WTC11 (cell line): Measurements from ENCODE around the gene GNA14. TPM values are rescaled to one million over a fixed set of nuclear protein-coding genes. Genes with fewer than 3 reads are reported as not detected.

ENCODE experiments used
- ATAC-seq: fragments of 200-7000 bp; cut with Tn5 transposase; 2 replicates; pipeline ENCODE4 v1.10.0; 2021; ENCODE audit warnings: mild to moderate bottlenecking, moderate library complexity
- CTCF ChIA-PET: fragments of 300-600 bp; sonication (Branson Sonifier 250); formaldehyde crosslinking; loops from one replicate; lab custom pipeline; 2021; ENCODE audit warnings: antibody characterized with exemption; lab: Charles Lee
- POLR2A ChIA-PET: fragments of 350-600 bp; sonication (Branson Sonifier 250); formaldehyde crosslinking; loops from one replicate; lab custom pipeline; 2021; ENCODE audit warnings: antibody characterized with exemption; lab: Charles Lee
- DNase-seq: peaks from one replicate; pipeline ENCODE4 v3.0.0; 2021; ENCODE audit warnings: low spot score
- H3K27ac Mint-ChIP-seq: 2 replicates; pipeline ENCODE4 v1.8.0; 2021; ENCODE audit warnings: mixed read lengths
- H3K27me3 Mint-ChIP-seq: 2 replicates; pipeline ENCODE4 v1.8.0; 2021; ENCODE audit warnings: low read depth, mild to moderate bottlenecking, moderate library complexity, mixed read lengths
- H3K36me3 Mint-ChIP-seq: 2 replicates; pipeline ENCODE4 v1.8.0; 2021; ENCODE audit warnings: mixed read lengths
- H3K4me1 Mint-ChIP-seq: 2 replicates; pipeline ENCODE4 v1.8.0; 2022; ENCODE audit warnings: mixed read lengths
- H3K4me3 Mint-ChIP-seq: 2 replicates; pipeline ENCODE4 v1.8.0; 2021; ENCODE audit warnings: mild to moderate bottlenecking, moderate library complexity, mixed read lengths
- H3K9me3 Mint-ChIP-seq: 2 replicates; pipeline ENCODE4 v1.8.0; 2021; ENCODE audit warnings: mixed read lengths
- AFF4 ChIP-seq: sonication (generic); formaldehyde crosslinking; IDR thresholded peaks from 2 replicates; pipeline ENCODE4 v1.8.1; 2023; ENCODE audit warnings: mild to moderate bottlenecking, missing genetic modification reagents, borderline replicate concordance
- ARID4B ChIP-seq: sonication (generic); formaldehyde crosslinking; IDR thresholded peaks from 2 replicates; pipeline ENCODE4 v1.8.0; 2023; ENCODE audit warnings: missing genetic modification reagents, mild to moderate bottlenecking, borderline replicate concordance
- ATF3 ChIP-seq: sonication (generic); formaldehyde crosslinking; conservative IDR thresholded peaks from 2 replicates; pipeline ENCODE4 v1.8.1; 2022; ENCODE audit warnings: mild to moderate bottlenecking, missing genetic modification reagents
- E2F4 ChIP-seq: sonication (generic); formaldehyde crosslinking; IDR thresholded peaks from 2 replicates; pipeline ENCODE4 v1.8.1; 2022; ENCODE audit warnings: low read depth, mild to moderate bottlenecking, moderate library complexity, missing genetic modification reagents, borderline replicate concordance
- ELF4 ChIP-seq: sonication (generic); formaldehyde crosslinking; IDR thresholded peaks from 2 replicates; pipeline ENCODE4 v1.8.1; 2022; ENCODE audit warnings: low read depth, mild to moderate bottlenecking, moderate library complexity, missing genetic modification reagents
- EMX1 ChIP-seq: fragments of 250-450 bp; sonication (Bioruptor Pico); IDR thresholded peaks from 2 replicates; pipeline ENCODE4 v1.8.0; 2021; ENCODE audit warnings: mild to moderate bottlenecking
- ERG ChIP-seq: fragments of 250-450 bp; sonication (Bioruptor Pico); IDR thresholded peaks from 2 replicates; pipeline ENCODE4 v1.8.0; 2021; ENCODE audit warnings: mild to moderate bottlenecking
- GABPB1 ChIP-seq: sonication (generic); formaldehyde crosslinking; IDR thresholded peaks from 2 replicates; pipeline ENCODE4 v1.8.1; 2023; ENCODE audit warnings: mild to moderate bottlenecking, missing genetic modification reagents
- HMGA2 ChIP-seq: fragments of 250-450 bp; sonication (Bioruptor Pico); IDR thresholded peaks from 2 replicates; pipeline ENCODE4 v1.4.0; 2021; ENCODE audit warnings: mild to moderate bottlenecking, moderate library complexity
- JAZF1 ChIP-seq: fragments of 250-450 bp; sonication (Bioruptor Pico); IDR thresholded peaks from 2 replicates; pipeline ENCODE4 v1.9.0; 2021; ENCODE audit warnings: moderate library complexity, mild to moderate bottlenecking, inconsistent platforms
- NFYB ChIP-seq: sonication (generic); formaldehyde crosslinking; conservative IDR thresholded peaks from 2 replicates; pipeline ENCODE4 v1.8.0; 2022; ENCODE audit warnings: low read depth, missing genetic modification reagents
- NR1H2 ChIP-seq: sonication (generic); formaldehyde crosslinking; IDR thresholded peaks from 2 replicates; pipeline ENCODE4 v1.9.0; 2021; ENCODE audit warnings: mild to moderate bottlenecking, moderate library complexity, missing genetic modification reagents
- SMAD4 ChIP-seq: sonication (generic); formaldehyde crosslinking; IDR thresholded peaks from 2 replicates; pipeline ENCODE4 v1.8.0; 2022; ENCODE audit warnings: mild to moderate bottlenecking, missing genetic modification reagents
- TEAD4 ChIP-seq: sonication (generic); formaldehyde crosslinking; IDR thresholded peaks from 2 replicates; pipeline ENCODE4 v1.8.0; 2022; ENCODE audit warnings: mild to moderate bottlenecking, missing genetic modification reagents
- ZNF121 ChIP-seq: sonication (generic); formaldehyde crosslinking; IDR thresholded peaks from 2 replicates; pipeline ENCODE4 v1.8.0; 2023; ENCODE audit warnings: missing genetic modification reagents
- ZNF263 ChIP-seq: sonication (generic); formaldehyde crosslinking; IDR thresholded peaks from 2 replicates; pipeline ENCODE4 v1.8.1; 2022; ENCODE audit warnings: low read depth, mild to moderate bottlenecking, moderate library complexity, missing genetic modification reagents
- ZNF425 ChIP-seq: fragments of 250-450 bp; sonication (Bioruptor Pico); conservative IDR thresholded peaks from 2 replicates; pipeline ENCODE4 v1.9.0; 2021; ENCODE audit warnings: mild to moderate bottlenecking
- ZSCAN18 ChIP-seq: fragments of 250-450 bp; sonication (Bioruptor Pico); IDR thresholded peaks from 2 replicates; pipeline ENCODE4 v2.1.2; 2022; ENCODE audit warnings: mild to moderate bottlenecking, moderate library complexity
- total RNA-seq: library from RNA; stranded (reverse); gene quantifications from 3 replicates; pipeline ENCODE4 v1.2.3, GENCODE V29; 2021
- TF ChIP-seq, protein P1 (sequence below): fragments of 250-450 bp; sonication (Bioruptor Pico); IDR thresholded peaks from 2 replicates; pipeline ENCODE4 v1.9.0; 2021; ENCODE audit warnings: moderate library complexity, mild to moderate bottlenecking, inconsistent platforms, borderline replicate concordance

Gene GNA14
- total RNA-seq, 1 experiment from 2014 or later: 26.7 TPM

DNA sequence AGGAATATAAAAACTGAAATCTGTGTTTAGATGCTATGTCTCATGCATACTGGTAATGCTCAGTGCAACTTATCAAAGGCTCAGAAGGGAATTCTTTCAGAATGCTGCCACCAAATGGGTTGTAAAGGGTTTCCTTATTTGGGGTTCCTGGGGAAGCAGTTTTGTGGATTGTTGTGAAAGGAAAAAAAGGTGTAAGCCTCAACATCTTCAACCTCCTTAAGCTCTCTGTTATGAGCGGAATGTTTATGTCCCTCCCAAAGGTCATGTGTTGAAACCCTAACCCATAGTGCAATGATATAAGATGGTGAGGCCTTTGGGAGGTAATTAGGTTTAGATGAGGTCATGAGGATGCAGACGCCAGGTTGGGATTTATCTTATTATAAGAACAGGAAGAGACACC, 41.6 kb downstream of the GNA14 start:
- TF ChIP-seq ERG (CRISPR knock-in tag) (no peak), ZNF121 (no peak), ZSCAN18 (CRISPR knock-in tag) (no peak), NFYB (CRISPR knock-in tag) (no peak), ARID4B (CRISPR knock-in tag) (no peak), NR1H2 (CRISPR knock-in tag) (no peak), ZNF263 (CRISPR knock-in tag) (no peak), E2F4 (CRISPR knock-in tag) (no peak), TEAD4 (CRISPR knock-in tag) (no peak), ELF4 (CRISPR knock-in tag) (no peak), GABPB1 (CRISPR knock-in tag) (no peak), ATF3 (no peak)
- TF ChIP-seq, protein P1, sequence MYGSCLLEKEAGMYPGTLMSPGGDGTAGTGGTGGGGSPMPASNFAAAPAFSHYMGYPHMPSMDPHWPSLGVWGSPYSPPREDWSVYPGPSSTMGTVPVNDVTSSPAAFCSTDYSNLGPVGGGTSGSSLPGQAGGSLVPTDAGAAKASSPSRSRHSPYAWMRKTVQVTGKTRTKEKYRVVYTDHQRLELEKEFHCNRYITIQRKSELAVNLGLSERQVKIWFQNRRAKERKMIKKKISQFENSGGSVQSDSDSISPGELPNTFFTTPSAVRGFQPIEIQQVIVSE (CRISPR knock-in tag): no peak
- Mint-ChIP-seq H3K36me3 (peaks cover 11% of the 10 kb centered on the region), H3K27me3 (no peaks in the 10 kb centered on the region), H3K4me3 (no peak overlapping the region), H3K4me1 (peaks cover 82% of the 10 kb centered on the region), H3K9me3 (peaks cover 13% of the 10 kb centered on the region), H3K27ac (peak overlapping the region; percentile 42)
- ChIA-PET POLR2A (no interaction called here), CTCF (interaction anchor here (1.0 kb wide), 1 partner anchor 151 kb away, joined by 3 read pairs; no protein-coding TSS in a partner anchor)
- DNase-seq (no peak), ATAC-seq (peak; percentile 23)

- Mint-ChIP-seq H3K4me3 (no peak overlapping the region), H3K36me3 (peaks cover 2% of the 10 kb centered on the region), H3K9me3 (peaks cover 4% of the 10 kb centered on the region), H3K27ac (no peak overlapping the region), H3K27me3 (no peaks in the 10 kb centered on the region), H3K4me1 (peaks cover 82% of the 10 kb centered on the region)
- CTCF ChIA-PET: no interaction called here
- DNase-seq (no peak), ATAC-seq (no peak)
- POLR2A ChIA-PET: no interaction called here
- no peak for TF ChIP-seq AFF4 (CRISPR knock-in tag)
- no peak for TF ChIP-seq EMX1
- TF ChIP-seq NR1H2 (CRISPR knock-in tag): no peak
- TF ChIP-seq ZNF425 (CRISPR knock-in tag): no peak
- TF ChIP-seq HMGA2: no peak
- TF ChIP-seq SMAD4: no peak
- no peak for TF ChIP-seq JAZF1 (CRISPR knock-in tag)
Measured at GRCh38 chr9:77605449-77606220, 42.5 kb downstream of the GNA14 start.
